ENCODE measurements around the gene LHX4.

GRCh38 chr1:180262628-180263488 is 32.8 kb downstream of the LHX4 start:
- TF ChIP-seq CTCF (IDR thresholded peaks at IDR 0.05; ENCODE audit: low read depth, low read length, poor library complexity, severe bottlenecking) (no peak), EZH2phosphoT487 (IDR thresholded peaks at IDR 0.05; ENCODE audit: borderline replicate concordance, low read length) (no peak)

Data from DOHH2 (cell line).